Measurements from ENCODE around the gene ZNF462. TPM values are rescaled to one million over a fixed set of nuclear protein-coding genes. Genes with fewer than 3 reads are reported as not detected.
A peak's percentile ranks its signal among the peaks of the same experiment; 100 is the strongest.

The ZNF462 gene
- total RNA-seq, 1 experiment from 2014 or later, result 121 TPM

DNA sequence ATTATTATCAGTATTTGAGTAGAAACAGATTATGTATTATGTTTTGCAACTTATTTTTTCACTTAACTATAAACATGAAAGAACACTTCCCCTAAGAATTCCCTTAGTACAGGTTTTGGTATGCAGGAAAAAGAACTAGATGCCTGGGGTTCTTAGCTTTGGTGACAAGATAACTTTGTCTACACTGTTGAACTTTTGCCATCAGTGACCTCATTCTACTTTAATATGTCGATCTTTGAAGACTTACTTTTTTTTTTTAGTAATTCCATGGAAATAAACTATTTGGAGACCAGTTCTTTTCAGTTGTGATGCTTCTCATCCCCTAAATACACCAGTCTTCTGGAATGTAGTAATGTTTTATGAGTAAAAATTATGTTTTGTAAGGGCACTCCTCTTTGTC lies 34.3 kb downstream of the ZNF462 start:
- Mint-ChIP-seq H3K36me3 (peaks cover 36% of the 10 kb centered on the region), H3K4me3 (no peak overlapping the region)
- CTCF ChIA-PET, result no interaction called here

DNA sequence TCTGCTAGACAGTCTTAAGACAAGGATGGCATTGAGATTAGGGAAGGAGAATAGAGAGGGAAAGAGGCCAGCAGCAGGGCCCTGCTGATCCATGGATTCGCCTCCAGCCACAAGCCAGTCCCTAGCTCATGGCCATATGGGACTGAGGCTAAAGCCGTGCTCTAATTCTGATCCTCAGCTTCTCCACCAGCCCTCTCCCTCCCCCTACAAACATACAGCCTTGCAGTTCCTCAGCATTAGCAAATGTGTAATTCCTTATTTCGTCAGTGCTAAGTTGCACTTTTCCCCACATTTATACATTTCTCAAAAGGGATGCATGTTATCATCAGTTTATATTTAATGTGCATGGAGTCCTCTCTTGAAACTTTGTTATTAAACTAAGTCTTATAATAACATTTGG lies 34.8 kb downstream of the ZNF462 start:
- CTCF ChIA-PET, result no interaction called here
- H3K4me3 Mint-ChIP-seq, result no peak overlapping the region
- peaks cover 41% of the 10 kb centered on the region for H3K36me3 Mint-ChIP-seq
- peaks cover 85% of the 10 kb centered on the region for H3K4me1 Mint-ChIP-seq
- POLR2A ChIA-PET, result no interaction called here
- ATAC-seq (peak; percentile 12; the same call in 1 of the 2 replicates), DNase-seq (ENCODE audit: low spot score) (no peak)
- no peaks in the 10 kb centered on the region for H3K27me3 Mint-ChIP-seq (ENCODE audit: low read depth)
- peaks cover 32% of the 10 kb centered on the region for H3K9me3 Mint-ChIP-seq
- H3K27ac Mint-ChIP-seq, result no peak overlapping the region; the same call in 1 of the 2 replicates
- TF ChIP-seq NR1H2 (CRISPR knock-in tag; IDR thresholded peaks at IDR 0.05) (no peak), ZNF416 (CRISPR knock-in tag; IDR thresholded peaks at IDR 0.05) (no peak), MYBL2 (CRISPR knock-in tag; IDR thresholded peaks at IDR 0.05) (no peak), GRHL2 (CRISPR knock-in tag; IDR thresholded peaks at IDR 0.05; ENCODE audit: insufficient replicate concordance, severe bottlenecking) (no peak), NFATC4 (CRISPR knock-in tag; IDR thresholded peaks at IDR 0.05) (no peak), ZNF317 (CRISPR knock-in tag; IDR thresholded peaks at IDR 0.05; ENCODE audit: borderline replicate concordance, low read depth) (no peak), JAZF1 (CRISPR knock-in tag; IDR thresholded peaks at IDR 0.05) (no peak), GTF2I (CRISPR knock-in tag; conservative IDR thresholded peaks at IDR 0.05) (no peak), FOXP1 (CRISPR knock-in tag; IDR thresholded peaks at IDR 0.05; ENCODE audit: borderline replicate concordance) (no peak), ETV6 (CRISPR knock-in tag; IDR thresholded peaks at IDR 0.05) (no peak), NR2C2 (CRISPR knock-in tag; IDR thresholded peaks at IDR 0.05) (no peak)
- TF ChIP-seq, protein P1, sequence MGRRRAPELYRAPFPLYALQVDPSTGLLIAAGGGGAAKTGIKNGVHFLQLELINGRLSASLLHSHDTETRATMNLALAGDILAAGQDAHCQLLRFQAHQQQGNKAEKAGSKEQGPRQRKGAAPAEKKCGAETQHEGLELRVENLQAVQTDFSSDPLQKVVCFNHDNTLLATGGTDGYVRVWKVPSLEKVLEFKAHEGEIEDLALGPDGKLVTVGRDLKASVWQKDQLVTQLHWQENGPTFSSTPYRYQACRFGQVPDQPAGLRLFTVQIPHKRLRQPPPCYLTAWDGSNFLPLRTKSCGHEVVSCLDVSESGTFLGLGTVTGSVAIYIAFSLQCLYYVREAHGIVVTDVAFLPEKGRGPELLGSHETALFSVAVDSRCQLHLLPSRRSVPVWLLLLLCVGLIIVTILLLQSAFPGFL (CRISPR knock-in tag; IDR thresholded peaks at IDR 0.05; ENCODE audit: borderline replicate concordance), result no peak
- TF ChIP-seq, protein P2, sequence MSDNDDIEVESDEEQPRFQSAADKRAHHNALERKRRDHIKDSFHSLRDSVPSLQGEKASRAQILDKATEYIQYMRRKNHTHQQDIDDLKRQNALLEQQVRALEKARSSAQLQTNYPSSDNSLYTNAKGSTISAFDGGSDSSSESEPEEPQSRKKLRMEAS (CRISPR knock-in tag; IDR thresholded peaks at IDR 0.05), result no peak
- TF ChIP-seq, protein P3, sequence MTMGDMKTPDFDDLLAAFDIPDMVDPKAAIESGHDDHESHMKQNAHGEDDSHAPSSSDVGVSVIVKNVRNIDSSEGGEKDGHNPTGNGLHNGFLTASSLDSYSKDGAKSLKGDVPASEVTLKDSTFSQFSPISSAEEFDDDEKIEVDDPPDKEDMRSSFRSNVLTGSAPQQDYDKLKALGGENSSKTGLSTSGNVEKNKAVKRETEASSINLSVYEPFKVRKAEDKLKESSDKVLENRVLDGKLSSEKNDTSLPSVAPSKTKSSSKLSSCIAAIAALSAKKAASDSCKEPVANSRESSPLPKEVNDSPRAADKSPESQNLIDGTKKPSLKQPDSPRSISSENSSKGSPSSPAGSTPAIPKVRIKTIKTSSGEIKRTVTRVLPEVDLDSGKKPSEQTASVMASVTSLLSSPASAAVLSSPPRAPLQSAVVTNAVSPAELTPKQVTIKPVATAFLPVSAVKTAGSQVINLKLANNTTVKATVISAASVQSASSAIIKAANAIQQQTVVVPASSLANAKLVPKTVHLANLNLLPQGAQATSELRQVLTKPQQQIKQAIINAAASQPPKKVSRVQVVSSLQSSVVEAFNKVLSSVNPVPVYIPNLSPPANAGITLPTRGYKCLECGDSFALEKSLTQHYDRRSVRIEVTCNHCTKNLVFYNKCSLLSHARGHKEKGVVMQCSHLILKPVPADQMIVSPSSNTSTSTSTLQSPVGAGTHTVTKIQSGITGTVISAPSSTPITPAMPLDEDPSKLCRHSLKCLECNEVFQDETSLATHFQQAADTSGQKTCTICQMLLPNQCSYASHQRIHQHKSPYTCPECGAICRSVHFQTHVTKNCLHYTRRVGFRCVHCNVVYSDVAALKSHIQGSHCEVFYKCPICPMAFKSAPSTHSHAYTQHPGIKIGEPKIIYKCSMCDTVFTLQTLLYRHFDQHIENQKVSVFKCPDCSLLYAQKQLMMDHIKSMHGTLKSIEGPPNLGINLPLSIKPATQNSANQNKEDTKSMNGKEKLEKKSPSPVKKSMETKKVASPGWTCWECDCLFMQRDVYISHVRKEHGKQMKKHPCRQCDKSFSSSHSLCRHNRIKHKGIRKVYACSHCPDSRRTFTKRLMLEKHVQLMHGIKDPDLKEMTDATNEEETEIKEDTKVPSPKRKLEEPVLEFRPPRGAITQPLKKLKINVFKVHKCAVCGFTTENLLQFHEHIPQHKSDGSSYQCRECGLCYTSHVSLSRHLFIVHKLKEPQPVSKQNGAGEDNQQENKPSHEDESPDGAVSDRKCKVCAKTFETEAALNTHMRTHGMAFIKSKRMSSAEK (CRISPR knock-in tag; IDR thresholded peaks at IDR 0.05; ENCODE audit: borderline replicate concordance), result no peak
- TF ChIP-seq, protein P4, sequence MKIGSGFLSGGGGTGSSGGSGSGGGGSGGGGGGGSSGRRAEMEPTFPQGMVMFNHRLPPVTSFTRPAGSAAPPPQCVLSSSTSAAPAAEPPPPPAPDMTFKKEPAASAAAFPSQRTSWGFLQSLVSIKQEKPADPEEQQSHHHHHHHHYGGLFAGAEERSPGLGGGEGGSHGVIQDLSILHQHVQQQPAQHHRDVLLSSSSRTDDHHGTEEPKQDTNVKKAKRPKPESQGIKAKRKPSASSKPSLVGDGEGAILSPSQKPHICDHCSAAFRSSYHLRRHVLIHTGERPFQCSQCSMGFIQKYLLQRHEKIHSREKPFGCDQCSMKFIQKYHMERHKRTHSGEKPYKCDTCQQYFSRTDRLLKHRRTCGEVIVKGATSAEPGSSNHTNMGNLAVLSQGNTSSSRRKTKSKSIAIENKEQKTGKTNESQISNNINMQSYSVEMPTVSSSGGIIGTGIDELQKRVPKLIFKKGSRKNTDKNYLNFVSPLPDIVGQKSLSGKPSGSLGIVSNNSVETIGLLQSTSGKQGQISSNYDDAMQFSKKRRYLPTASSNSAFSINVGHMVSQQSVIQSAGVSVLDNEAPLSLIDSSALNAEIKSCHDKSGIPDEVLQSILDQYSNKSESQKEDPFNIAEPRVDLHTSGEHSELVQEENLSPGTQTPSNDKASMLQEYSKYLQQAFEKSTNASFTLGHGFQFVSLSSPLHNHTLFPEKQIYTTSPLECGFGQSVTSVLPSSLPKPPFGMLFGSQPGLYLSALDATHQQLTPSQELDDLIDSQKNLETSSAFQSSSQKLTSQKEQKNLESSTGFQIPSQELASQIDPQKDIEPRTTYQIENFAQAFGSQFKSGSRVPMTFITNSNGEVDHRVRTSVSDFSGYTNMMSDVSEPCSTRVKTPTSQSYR (CRISPR knock-in tag; IDR thresholded peaks at IDR 0.05), result no peak
- TF ChIP-seq, protein P5, sequence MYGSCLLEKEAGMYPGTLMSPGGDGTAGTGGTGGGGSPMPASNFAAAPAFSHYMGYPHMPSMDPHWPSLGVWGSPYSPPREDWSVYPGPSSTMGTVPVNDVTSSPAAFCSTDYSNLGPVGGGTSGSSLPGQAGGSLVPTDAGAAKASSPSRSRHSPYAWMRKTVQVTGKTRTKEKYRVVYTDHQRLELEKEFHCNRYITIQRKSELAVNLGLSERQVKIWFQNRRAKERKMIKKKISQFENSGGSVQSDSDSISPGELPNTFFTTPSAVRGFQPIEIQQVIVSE (CRISPR knock-in tag; IDR thresholded peaks at IDR 0.05; ENCODE audit: borderline replicate concordance), result no peak
- TF ChIP-seq, protein P6, sequence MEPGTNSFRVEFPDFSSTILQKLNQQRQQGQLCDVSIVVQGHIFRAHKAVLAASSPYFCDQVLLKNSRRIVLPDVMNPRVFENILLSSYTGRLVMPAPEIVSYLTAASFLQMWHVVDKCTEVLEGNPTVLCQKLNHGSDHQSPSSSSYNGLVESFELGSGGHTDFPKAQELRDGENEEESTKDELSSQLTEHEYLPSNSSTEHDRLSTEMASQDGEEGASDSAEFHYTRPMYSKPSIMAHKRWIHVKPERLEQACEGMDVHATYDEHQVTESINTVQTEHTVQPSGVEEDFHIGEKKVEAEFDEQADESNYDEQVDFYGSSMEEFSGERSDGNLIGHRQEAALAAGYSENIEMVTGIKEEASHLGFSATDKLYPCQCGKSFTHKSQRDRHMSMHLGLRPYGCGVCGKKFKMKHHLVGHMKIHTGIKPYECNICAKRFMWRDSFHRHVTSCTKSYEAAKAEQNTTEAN (CRISPR knock-in tag; IDR thresholded peaks at IDR 0.05), result no peak

More for the DNA sequence above, 34.3 kb downstream of the ZNF462 start:
- DNase-seq (ENCODE audit: low spot score), result no peak
- peaks cover 85% of the 10 kb centered on the region for H3K4me1 Mint-ChIP-seq
- no peak for TF ChIP-seq ZNF263 (CRISPR knock-in tag; IDR thresholded peaks at IDR 0.05; ENCODE audit: low read depth)
- TF ChIP-seq, protein P2 (CRISPR knock-in tag; IDR thresholded peaks at IDR 0.05), result no peak
- TF ChIP-seq, protein P7, sequence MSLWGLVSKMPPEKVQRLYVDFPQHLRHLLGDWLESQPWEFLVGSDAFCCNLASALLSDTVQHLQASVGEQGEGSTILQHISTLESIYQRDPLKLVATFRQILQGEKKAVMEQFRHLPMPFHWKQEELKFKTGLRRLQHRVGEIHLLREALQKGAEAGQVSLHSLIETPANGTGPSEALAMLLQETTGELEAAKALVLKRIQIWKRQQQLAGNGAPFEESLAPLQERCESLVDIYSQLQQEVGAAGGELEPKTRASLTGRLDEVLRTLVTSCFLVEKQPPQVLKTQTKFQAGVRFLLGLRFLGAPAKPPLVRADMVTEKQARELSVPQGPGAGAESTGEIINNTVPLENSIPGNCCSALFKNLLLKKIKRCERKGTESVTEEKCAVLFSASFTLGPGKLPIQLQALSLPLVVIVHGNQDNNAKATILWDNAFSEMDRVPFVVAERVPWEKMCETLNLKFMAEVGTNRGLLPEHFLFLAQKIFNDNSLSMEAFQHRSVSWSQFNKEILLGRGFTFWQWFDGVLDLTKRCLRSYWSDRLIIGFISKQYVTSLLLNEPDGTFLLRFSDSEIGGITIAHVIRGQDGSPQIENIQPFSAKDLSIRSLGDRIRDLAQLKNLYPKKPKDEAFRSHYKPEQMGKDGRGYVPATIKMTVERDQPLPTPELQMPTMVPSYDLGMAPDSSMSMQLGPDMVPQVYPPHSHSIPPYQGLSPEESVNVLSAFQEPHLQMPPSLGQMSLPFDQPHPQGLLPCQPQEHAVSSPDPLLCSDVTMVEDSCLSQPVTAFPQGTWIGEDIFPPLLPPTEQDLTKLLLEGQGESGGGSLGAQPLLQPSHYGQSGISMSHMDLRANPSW (CRISPR knock-in tag; conservative IDR thresholded peaks at IDR 0.05; ENCODE audit: low read depth), result no peak
- TF ChIP-seq KAT7 (CRISPR knock-in tag; IDR thresholded peaks at IDR 0.05; ENCODE audit: borderline replicate concordance), result no peak
- no peak for TF ChIP-seq NR2C2 (CRISPR knock-in tag; IDR thresholded peaks at IDR 0.05)
- TF ChIP-seq CREM (CRISPR knock-in tag; IDR thresholded peaks at IDR 0.05), result no peak
- no peak for TF ChIP-seq RORB (CRISPR knock-in tag; IDR thresholded peaks at IDR 0.05)
- no peak for TF ChIP-seq ZNF423 (CRISPR knock-in tag; IDR thresholded peaks at IDR 0.05)
- POLR2A ChIA-PET, result interaction anchor here (0.7 to 1.1 kb wide), 2 partner anchors 19 to 107 kb away, joined by 3 to 5 read pairs; no protein-coding TSS in a partner anchor
- peak overlapping the region; percentile 2; the same call in 1 of the 2 replicates for H3K27ac Mint-ChIP-seq
- H3K27me3 Mint-ChIP-seq (ENCODE audit: low read depth), result no peaks in the 10 kb centered on the region
- no peak for ATAC-seq
- H3K9me3 Mint-ChIP-seq, result peaks cover 27% of the 10 kb centered on the region
